Psoas muscle (tissue), 8 donors: ENCODE results near the gene WDR5. TPM values are rescaled to one million over a fixed set of nuclear protein-coding genes. Genes with fewer than 3 reads are reported as not detected.

Experiments used
- ATAC-seq, 4 donors: fragments of 200-7000 bp; cut with Tn5 transposase; one replicate each; pipeline ENCODE4 v1.9.1; 2020; ENCODE audit warnings: moderate library complexity in 3 of 4, mild to moderate bottlenecking in 2 of 4
- DNase-seq, 2 donors: peaks; one replicate each; pipeline ENCODE4 v3.0.0-alpha.2; 2020
- H3K27ac ChIP-seq: fragments of 200-600 bp; one replicate; pipeline ENCODE4 v1.8.0; 2022
- H3K27me3 ChIP-seq, 3 donors: fragments of 200-600 bp in 1 of 3; one replicate each; pipeline versions ENCODE4 v1.6.1 to v1.8.0; 2013 to 2022; ENCODE audit warnings: low read length in 2 of 3, mild to moderate bottlenecking in 2 of 3, moderate library complexity in 1 of 3; ENCODE audit not compliant: insufficient read depth in 3 of 3
- H3K36me3 ChIP-seq, 2 donors: fragments of 200-600 bp in 1 of 2; one replicate each; pipeline versions ENCODE4 v1.6.1 to v1.8.0; 2013 to 2022; ENCODE audit warnings: low read depth in 1 of 2, mild to moderate bottlenecking in 1 of 2, moderate library complexity in 1 of 2; ENCODE audit not compliant: insufficient read depth in 1 of 2
- H3K4me1 ChIP-seq: fragments of 200-600 bp; one replicate; pipeline ENCODE4 v1.8.0; 2022
- H3K4me3 ChIP-seq: fragments of 200-600 bp; one replicate; pipeline ENCODE4 v1.8.0; 2022; ENCODE audit warnings: mild to moderate bottlenecking
- H3K9me3 ChIP-seq: fragments of 200-600 bp; one replicate; pipeline ENCODE4 v1.8.0; 2022
- CTCF ChIP-seq: fragments of 200-600 bp; IDR thresholded peaks from one replicate; pipeline ENCODE4 v1.8.0; 2022; ENCODE audit warnings: antibody characterized with exemption
- WGBS, 3 donors: extraction: QIAGEN DNeasy Blood & Tissue Kit; methylation state at CpG; one replicate each; pipeline versions ENCODE4 v1.1.6 to v1.1.7; 2013; 5-methylcytosine and 5-hydroxymethylcytosine counted together
- intact Hi-C, 2 donors: fragments of 100-400 bp; cut with DNase I; formaldehyde crosslinking; loops; one replicate each; pipeline versions ENCODE4 v1.11.0 to v1.14.2; 2022
- polyA plus RNA-seq, 3 donors: library from polyadenylated mRNA; stranded (reverse); fragments of 200-250 nt; gene quantifications; one replicate each; pipeline ENCODE4 v1.2.3, GENCODE V29; 2013
- total RNA-seq, 4 donors: library from RNA; stranded (reverse); fragmentation: NEBNext Ultra II Directional in 2 of 4; extraction: Animal tissue kit (Norgen Biotek cat#: 25700) in 2 of 4; gene quantifications; one replicate each; pipeline versions ENCODE4 v1.2.1 to v1.2.4, GENCODE V29; 2021 to 2023
- donor health status: healthy with polysubstance abuse.
- donor health status: DM: no; HTN: no; CAD: no; lungs with moderate emphysema.
- donor health status: Bipolar disorder and iron deficiency.
- donor health status: healthy.
- donor health status: DM: yes; HTN: yes; CAD: no.
- donor health status: DM: no; HTN: no; CAD: no.
- donor health status: DM: no; HTN: no; CAD: no.
- donor health status: DM: yes; HTN: yes; CAD: no.

WDR5 gene
- total and polyA plus RNA-seq, 7 donors: 21.4 to 52.0 (median 30.1) TPM

DNA sequence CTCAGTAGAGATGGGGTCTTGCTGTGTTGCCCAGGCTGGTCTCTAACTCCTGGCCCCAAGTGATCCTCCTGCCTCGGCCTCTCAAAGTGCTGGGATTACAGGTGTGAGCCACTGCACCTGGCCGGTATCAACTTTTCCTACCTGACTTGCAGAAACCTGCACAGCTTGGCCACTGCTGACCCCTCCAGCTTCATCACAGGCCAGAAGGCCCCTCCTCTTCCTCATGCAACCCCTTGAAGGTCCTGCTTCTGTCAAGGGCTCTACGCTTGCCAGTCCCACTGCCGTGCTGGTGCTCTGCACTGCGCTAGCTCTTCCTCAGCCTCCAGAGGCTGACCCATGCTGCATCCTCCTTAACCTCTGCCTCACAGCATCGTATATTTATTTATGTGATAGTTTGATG is 61.0 kb downstream of the WDR5 start:
- Histone ChIP-seq H3K9me3 (no peaks in the 10 kb centered on the region), H3K27ac (no peak overlapping the region), H3K27me3 (no peaks in the 10 kb centered on the region), H3K4me1 (no peaks in the 10 kb centered on the region), H3K4me3 (no peak overlapping the region), H3K36me3 (no peaks in the 10 kb centered on the region)
- no peak for TF ChIP-seq CTCF
- intact Hi-C loops: no loop called here
- 87 to 93% (median 88%) methylated on average over 6 of the region's 6 CpGs for WGBS, 3 donors
- DNase-seq (no peak), ATAC-seq (no peak)

GRCh38 chr9:134198791-134199190 is 62.9 kb downstream of the WDR5 start:
- no peak for DNase-seq
- no peak for ATAC-seq
- H3K9me3 ChIP-seq: no peaks in the 10 kb centered on the region
- H3K36me3 ChIP-seq: no peaks in the 10 kb centered on the region
- no peaks in the 10 kb centered on the region for H3K27me3 ChIP-seq
- WGBS, 3 donors: 81 to 94% (median 86%) methylated on average over 3 of the region's 3 CpGs
- intact Hi-C loops: no loop called here
- TF ChIP-seq CTCF: no peak
- H3K4me1 ChIP-seq: no peaks in the 10 kb centered on the region
- H3K4me3 ChIP-seq: no peak overlapping the region
- no peak overlapping the region for H3K27ac ChIP-seq

- Histone ChIP-seq H3K36me3 (no peaks in the 10 kb centered on the region), H3K27me3 (peaks cover 0 to 1% (median 0%) of the 10 kb centered on the region in 3 donors), H3K4me1 (no peaks in the 10 kb centered on the region), H3K9me3 (no peaks in the 10 kb centered on the region), H3K27ac (no peak overlapping the region), H3K4me3 (no peak overlapping the region)
- 46 to 54% (median 52%) methylated on average over 1 of the region's 1 CpG for WGBS, 3 donors
- DNase-seq (no peak), ATAC-seq (no peak)
- intact Hi-C loops: no loop called here
- no peak for TF ChIP-seq CTCF
These were observed 64.8 kb downstream of the WDR5 start for GRCh38 chr9:134200730-134201129.

GRCh38 chr9:134203224-134203623 is 67.3 kb downstream of the WDR5 start:
- no peak for ATAC-seq
- no peak for DNase-seq
- Histone ChIP-seq H3K27ac (no peak overlapping the region), H3K9me3 (no peaks in the 10 kb centered on the region), H3K4me3 (no peak overlapping the region), H3K36me3 (no peaks in the 10 kb centered on the region), H3K27me3 (peaks cover 0 to 1% (median 0%) of the 10 kb centered on the region in 3 donors), H3K4me1 (no peaks in the 10 kb centered on the region)
- WGBS, 3 donors: 85 to 93% (median 91%) methylated on average over 2 of the region's 2 CpGs
- no peak for TF ChIP-seq CTCF
- intact Hi-C loops: no loop called here

GRCh38 chr9:134204041-134204440 is 68.2 kb downstream of the WDR5 start:
- ATAC-seq: no peak
- Histone ChIP-seq H3K4me1 (peaks cover 5% of the 10 kb centered on the region), H3K4me3 (no peak overlapping the region), H3K27me3 (peaks cover 0 to 1% (median 0%) of the 10 kb centered on the region in 3 donors), H3K27ac (no peak overlapping the region), H3K36me3 (no peaks in the 10 kb centered on the region), H3K9me3 (no peaks in the 10 kb centered on the region)
- peak; percentile 3 to 27 for DNase-seq
- intact Hi-C loops: no loop called here
- WGBS, 3 donors: 94 to 100% (median 95%) methylated on average over 1 of the region's 1 CpG
- TF ChIP-seq CTCF: no peak
